Measurements from ENCODE around the gene ANKRD35. TPM values are rescaled to one million over a fixed set of nuclear protein-coding genes. Genes with fewer than 3 reads are reported as not detected.
A peak's percentile ranks its signal among the peaks of the same experiment; 100 is the strongest.

The ANKRD35 gene
- polyA plus RNA-seq, 1 of the 3 experiments (the other 2 are of a cell fraction): 0.08 TPM

- 64% methylated on average over 4 of the region's 4 CpGs for WGBS (ENCODE audit: low lambda C conversion rate)
Observed at GRCh38 chr1:145868232-145868631, 17.4 kb downstream of the ANKRD35 start.

GRCh38 chr1:145863282-145864018, 22.2 kb downstream of the ANKRD35 start:
- Histone ChIP-seq H4K20me1 (ENCODE audit: insufficient read depth) (no peaks in the 10 kb centered on the region), H3K27me3 (ENCODE audit: insufficient read depth) (no peaks in the 10 kb centered on the region; the same call in 1 of the 2 replicates), H3K27ac (ENCODE audit: low read depth in 2 of 2, low read length in 1 of 2) (no peak overlapping the region), H3K9me2 (no peaks in the 10 kb centered on the region), H3K36me3 (replicated peaks in 1 of 2; ENCODE audit: control insufficient read depth in 1 of 2, insufficient read depth in 2 of 2, low read length in 1 of 2) (no peaks in the 10 kb centered on the region), H3K79me2 (ENCODE audit: insufficient read depth) (peaks cover under 1% of the 10 kb centered on the region; the same call in 1 of the 2 replicates), H2AFZ (ENCODE audit: low read depth) (0 out of 2 replicates have a peak overlapping the region, but pooled peaks have one; percentile 35), H3K9me3 (no peaks in the 10 kb centered on the region), H3F3A (replicated peaks; ENCODE audit: insufficient read depth) (no peaks in the 10 kb centered on the region), H3K4me1 (ENCODE audit: control insufficient read depth in 1 of 2, insufficient read depth in 2 of 2, low read depth in 1 of 2, low read length in 1 of 2) (peaks cover 0 to 4% of the 10 kb centered on the region in 2 experiments; a peak in 1 of 4 replicates), H3K4me2 (no peak overlapping the region), H3K9ac (no peak overlapping the region), H3K4me3 (ENCODE audit: low read depth in 2 of 2, low read length in 1 of 2) (no peak overlapping the region)
- TF ChIP-seq GATA2 (CRISPR knock-in tag; IDR thresholded peaks at IDR 0.05): no peak
- 79% methylated on average over 5 of the region's 5 CpGs for WGBS (ENCODE audit: low lambda C conversion rate)
- no peak for DNase-seq
- CTCF ChIA-PET: interaction anchor here (1.0 to 9.4 kb wide), 4 partner anchors 18 to 100 kb away, joined by 4 to 162 read pairs (median 6); partner anchors contain the start of genes ANKRD34A, NUDT17 and POLR3GL
- POLR2A ChIA-PET: no interaction called here

More at GRCh38 chr1:145868232-145868631, 17.4 kb downstream of the ANKRD35 start:
- POLR2A ChIA-PET: no interaction called here
- Histone ChIP-seq H3K79me2 (ENCODE audit: insufficient read depth) (no peaks in the 10 kb centered on the region), H4K20me1 (ENCODE audit: insufficient read depth) (no peaks in the 10 kb centered on the region), H2AFZ (ENCODE audit: low read depth) (no peak overlapping the region), H3K4me3 (ENCODE audit: low read depth in 2 of 2, low read length in 1 of 2) (no peak overlapping the region), H3K27me3 (ENCODE audit: insufficient read depth) (no peaks in the 10 kb centered on the region; the same call in 1 of the 2 replicates), H3K9ac (no peak overlapping the region), H3F3A (replicated peaks; ENCODE audit: insufficient read depth) (no peaks in the 10 kb centered on the region), H3K27ac (ENCODE audit: low read depth in 2 of 2, low read length in 1 of 2) (no peak overlapping the region), H3K4me2 (no peak overlapping the region), H3K9me3 (no peaks in the 10 kb centered on the region), H3K36me3 (replicated peaks in 1 of 2; ENCODE audit: control insufficient read depth in 1 of 2, insufficient read depth in 2 of 2, low read length in 1 of 2) (no peaks in the 10 kb centered on the region), H3K9me2 (no peaks in the 10 kb centered on the region), H3K4me1 (ENCODE audit: control insufficient read depth in 1 of 2, insufficient read depth in 2 of 2, low read depth in 1 of 2, low read length in 1 of 2) (no peaks in the 10 kb centered on the region)
- CTCF ChIA-PET: interaction anchor here (1.0 to 2.2 kb wide), 5 partner anchors 8 to 42 kb away, joined by 3 to 12 read pairs (median 6); partner anchors contain the start of genes ITGA10 and NUDT17
- DNase-seq: no peak
- no peak for TF ChIP-seq REST (IDR thresholded peaks at IDR 0.05; ENCODE audit: low read depth, low read length)
- no peak for TF ChIP-seq YY1 (IDR thresholded peaks at IDR 0.05; ENCODE audit: low read depth)
- no peak for TF ChIP-seq TEAD4 (IDR thresholded peaks at IDR 0.05; ENCODE audit: borderline replicate concordance, insufficient read depth)
- TF ChIP-seq TAF1 (IDR thresholded peaks at IDR 0.05; ENCODE audit: borderline replicate concordance, low read depth, low read length): no peak
- TF ChIP-seq CHD2 (IDR thresholded peaks at IDR 0.05; ENCODE audit: low read length, partially characterized antibody): no peak
- no peak for TF ChIP-seq FOXM1 (IDR thresholded peaks at IDR 0.05; ENCODE audit: low read depth)
- TF ChIP-seq RXRA (IDR thresholded peaks at IDR 0.05; ENCODE audit: borderline replicate concordance, low read depth): no peak
- TF ChIP-seq FOXJ3 (CRISPR knock-in tag; IDR thresholded peaks at IDR 0.05): no peak
- TF ChIP-seq SMC3 (IDR thresholded peaks at IDR 0.05; ENCODE audit: low read depth, low read length): no peak
